Stimulated activated CD8-positive, alpha-beta memory T cell treated with anti-CD3 and anti-CD28 coated beads, Interleukin-15, amount 100 ng/mL, for 1 hour (primary cell): ENCODE data around the gene SELENON.

Experiments used
- DNase-seq: peaks from one replicate; pipeline ENCODE4 v3.0.0-alpha.2; 2020; ENCODE audit warnings: low read depth

Gene SELENON

GRCh38 chr1:25770541-25771220, 29.3 kb upstream of the SELENON start:
- no peak for DNase-seq

DNA sequence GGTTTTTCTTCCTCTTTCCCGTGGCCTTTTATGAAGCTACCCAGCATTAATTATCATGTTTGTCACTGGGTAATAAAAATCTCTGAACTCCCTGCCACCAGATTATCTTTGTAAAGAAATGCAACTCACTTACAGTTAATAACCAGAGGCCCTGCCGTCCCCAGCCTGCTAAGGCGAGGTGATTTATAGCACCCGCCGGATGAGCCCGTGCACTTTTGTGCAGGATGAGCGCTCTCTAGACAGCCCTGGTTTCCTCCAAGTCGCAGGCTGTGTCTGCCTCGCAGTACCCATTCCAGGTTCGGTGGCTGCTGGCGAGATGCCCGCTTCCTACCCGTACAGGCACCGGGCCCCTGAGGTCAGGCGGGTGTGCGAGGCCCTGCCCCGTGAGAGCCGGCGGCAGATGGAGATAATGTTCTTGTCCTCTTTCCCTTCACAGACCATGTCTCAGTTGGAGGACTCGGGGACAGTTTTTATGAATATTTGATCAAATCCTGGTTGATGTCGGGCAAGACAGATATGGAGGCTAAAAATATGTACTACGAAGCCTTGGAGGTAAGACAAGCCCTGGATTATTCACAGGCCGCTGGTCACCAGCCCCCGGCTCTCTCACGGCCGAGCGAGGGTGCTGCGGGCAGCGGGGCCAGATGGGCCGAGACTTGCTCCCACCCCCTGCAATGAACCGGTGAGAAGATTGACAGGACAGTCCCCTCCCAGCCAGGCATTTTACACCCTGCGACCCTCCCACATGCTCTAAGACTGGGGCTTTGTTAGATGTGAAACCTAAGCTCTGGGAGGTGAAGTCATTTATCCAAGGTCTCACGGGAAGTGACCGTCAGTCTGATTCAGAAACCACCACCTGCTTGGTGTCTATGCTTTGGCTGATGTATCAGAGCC, 28.5 kb upstream of the SELENON start:
- DNase-seq = no peak

DNA sequence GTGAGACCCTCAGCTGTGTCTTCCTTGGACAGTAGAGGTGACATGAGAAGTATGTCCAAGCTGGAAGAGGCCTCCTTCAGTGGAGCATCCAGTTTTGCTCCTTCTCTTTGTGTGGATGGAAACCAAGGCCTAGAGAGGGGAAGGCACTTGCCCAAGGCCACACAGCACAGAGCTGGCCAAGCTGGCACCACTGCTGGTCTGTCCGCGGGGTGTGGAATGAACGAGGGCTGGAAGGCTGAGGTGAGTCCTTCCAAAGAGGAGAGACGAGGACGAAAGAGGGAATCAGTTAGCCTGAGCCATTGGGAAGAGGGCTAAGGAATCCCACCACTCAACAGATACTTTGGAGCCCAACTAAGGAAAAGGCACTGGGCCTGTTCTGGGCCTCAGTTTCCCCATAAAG, 27.8 kb upstream of the SELENON start:
- DNase-seq = no peak

DNA sequence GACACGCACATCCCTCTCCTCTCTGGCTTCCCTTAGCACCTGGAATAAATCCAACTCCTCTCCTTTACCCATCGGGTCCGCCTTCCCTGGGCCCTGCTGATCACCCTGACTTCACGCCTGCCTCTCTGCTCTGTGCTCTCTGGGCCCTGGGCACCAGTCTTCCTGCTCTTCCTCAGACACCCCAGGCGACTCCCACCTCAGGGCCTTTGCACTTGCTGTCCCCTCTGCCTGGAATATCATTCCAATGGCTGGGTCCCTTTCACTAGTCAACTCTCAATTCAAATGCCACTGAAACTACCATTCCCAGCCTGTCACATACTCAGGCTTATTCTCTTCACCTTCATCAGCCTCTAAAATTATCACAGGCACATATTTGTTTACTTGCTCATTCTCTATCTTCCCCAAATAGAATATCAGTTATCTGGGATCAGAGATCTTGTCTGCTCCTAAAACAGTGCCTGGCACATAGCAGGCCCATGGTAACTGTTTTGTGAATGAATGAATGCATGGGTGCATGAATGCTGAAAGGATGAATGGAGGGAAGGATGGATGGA, 27.2 kb upstream of the SELENON start:
- no peak for DNase-seq

GRCh38 chr1:25773441-25774125, 26.4 kb upstream of the SELENON start:
- DNase-seq = no peak

GRCh38 chr1:25774206-25774803, 25.7 kb upstream of the SELENON start:
- DNase-seq = no peak

DNA sequence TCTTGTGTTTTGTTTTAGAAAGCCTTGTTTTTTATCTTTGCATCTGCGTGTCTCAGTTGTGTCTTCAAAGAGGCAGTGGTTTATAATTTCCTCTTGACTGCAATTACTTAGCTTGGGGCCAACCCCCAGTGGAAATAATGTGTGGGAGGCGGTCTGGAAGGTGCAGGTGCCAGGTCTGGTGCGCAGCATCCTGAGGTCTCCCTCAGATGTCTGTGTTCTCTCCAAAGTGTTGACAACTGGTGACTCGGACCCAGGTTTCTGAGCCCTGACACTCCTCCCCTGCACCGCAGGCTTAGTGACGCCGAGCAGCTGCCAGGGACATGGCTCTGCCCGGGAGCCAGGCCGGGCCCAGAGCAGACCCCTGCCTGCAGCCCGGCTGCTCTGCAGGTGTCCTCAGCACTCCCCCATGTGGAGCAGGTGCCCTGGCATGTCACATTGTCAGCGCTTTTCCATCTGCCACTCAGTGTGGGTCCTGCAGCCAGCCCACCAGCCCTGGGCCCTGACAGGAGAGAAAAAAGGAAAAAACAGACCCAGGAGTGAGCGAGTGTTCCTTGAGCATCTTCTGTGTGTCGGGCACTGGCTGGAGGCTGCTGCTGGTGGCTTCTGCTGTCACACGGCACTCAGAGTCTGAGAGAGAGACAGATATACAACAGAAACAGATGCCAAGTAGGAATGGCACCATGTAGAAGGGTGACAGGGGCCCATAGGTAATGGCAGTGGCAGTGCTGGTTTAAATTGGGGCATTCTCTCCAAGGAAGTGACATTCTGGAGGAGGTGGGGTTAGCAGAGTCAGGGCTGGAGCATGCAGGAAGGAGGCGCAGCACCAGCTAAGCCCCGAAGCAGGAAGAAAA, 24.8 kb upstream of the SELENON start:
- peak; percentile 66 for DNase-seq

GRCh38 chr1:25779388-25779787, 20.6 kb upstream of the SELENON start:
- no peak for DNase-seq

- no peak for DNase-seq
Observed at GRCh38 chr1:25779894-25780293, 20.1 kb upstream of the SELENON start.

- no peak for DNase-seq
Observed at GRCh38 chr1:25780318-25781129, 19.5 kb upstream of the SELENON start.

DNA sequence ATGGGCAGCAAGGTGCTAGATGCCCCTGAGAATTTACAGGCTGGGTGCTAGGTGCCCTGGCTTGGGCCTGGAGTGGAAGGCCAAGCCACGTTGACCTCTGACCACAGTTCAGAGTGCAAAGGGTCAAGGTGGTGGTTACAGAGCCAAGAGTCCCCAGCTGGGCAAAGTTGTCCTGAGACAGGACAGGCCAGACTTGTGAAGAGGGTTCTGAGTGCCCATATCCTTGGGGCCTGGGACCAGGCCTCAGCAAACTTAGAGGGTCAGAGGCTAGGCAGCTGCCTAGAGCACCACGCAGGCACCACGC, 18.9 kb upstream of the SELENON start:
- DNase-seq = no peak

DNA sequence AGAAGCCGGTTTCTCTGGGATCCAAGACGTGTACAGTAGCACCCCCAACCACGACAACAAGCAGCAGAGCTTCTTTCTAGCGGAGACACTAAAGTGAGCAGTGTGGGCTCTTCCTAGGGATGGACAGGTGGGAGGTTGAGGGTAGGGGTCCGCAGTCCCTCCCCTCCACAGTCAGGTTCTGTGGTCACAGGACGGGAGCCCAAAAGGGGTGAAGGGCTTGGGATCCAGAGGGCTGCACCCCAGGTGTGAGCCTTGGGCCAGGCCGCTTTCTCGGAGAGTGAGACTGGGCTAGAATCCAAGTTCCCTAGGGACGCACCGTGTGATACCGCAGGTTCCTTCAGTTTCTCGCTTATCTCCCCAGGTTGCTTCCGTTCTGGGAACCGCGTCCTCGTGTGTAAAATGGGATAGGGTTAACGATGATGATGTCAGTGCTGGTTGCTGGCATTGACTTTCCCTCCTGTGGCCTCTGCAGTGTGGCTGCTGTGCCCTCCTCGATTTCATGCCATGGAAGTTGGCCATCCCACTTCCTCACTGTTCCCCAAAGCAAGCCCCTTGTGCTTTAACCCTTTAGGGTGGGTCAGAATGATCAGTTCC, 17.3 kb upstream of the SELENON start:
- DNase-seq = no peak

DNA sequence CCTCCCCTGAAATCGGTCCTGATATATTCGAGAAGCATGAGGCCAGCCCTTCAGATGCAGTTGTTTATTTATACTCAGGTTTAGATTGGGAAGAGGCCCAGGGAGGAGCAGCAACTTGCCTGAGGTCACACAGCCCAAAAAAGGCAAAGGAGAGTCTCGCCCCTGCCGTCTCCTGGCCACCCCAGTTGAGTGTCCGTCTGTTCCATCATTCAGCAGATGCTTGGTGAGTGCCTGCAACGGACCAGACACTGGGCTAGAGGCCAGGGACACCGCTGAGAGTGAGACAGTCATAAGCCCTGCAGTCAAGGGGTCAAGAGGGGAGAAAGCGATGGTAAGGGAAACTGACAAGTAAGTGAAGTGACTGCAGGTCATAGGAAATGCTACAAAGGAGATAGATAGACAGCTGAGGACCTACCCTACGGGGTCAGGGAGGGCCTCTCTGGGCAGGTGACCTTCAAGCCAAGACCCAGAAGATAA, 15.4 kb upstream of the SELENON start:
- no peak for DNase-seq

DNA sequence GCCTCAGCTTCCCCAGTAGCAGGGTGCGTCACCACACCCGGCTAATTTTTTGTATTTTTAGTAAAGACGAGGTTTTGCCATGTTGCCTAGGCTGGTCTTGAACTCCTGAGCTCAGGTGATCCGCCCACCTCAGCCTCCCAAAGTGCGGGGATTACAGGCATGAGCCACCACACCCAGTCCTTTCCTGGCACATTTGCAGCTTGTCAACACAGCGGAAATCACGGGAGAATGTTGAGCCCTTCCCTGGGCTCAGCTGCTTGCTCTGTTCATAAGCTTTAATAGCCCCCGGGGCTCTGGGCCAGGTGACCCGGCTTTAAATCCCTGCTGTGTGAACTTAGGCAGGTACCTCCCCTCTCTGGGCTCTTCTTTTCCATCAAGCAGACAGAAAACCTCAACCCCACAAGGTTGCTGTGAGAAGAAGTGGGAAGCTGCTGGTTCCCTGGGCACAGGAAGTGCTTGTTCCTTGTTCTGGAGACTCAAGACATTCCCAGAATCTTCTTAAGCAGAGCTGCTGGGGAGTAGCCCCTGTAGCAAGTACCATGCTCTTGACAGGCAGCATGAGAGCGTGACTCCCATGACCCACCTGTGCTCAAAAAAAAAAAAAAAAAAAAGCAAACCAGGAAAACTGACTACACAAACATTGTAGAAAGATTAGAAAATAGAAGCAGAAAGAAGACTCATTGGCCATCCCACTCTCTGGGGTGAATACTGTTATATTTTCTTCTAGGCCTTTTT, 14.5 kb upstream of the SELENON start:
- DNase-seq = no peak

- no peak for DNase-seq
Observed at GRCh38 chr1:25786887-25787759, 12.9 kb upstream of the SELENON start.

GRCh38 chr1:25787760-25788166, 12.2 kb upstream of the SELENON start:
- no peak for DNase-seq

DNA sequence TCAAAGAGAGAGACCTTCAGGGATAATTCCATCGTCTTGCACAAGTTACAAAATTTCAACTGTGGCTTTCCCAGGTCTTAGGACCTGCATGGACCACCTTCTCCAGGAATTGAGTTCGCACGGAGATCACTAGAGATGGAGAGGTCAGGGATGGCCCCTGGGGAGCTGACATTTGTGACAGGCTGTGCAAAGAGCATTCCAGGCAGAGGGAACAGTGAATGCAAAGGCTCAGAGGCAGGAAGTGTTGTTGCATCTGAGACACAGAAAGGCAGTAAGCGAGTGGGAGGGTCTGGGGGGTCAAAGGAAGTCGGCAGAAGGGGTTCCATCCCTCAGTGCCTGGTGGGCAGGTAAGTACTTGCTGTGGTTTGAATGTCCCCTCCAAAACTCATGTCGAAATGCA, 9.5 kb upstream of the SELENON start:
- DNase-seq = no peak

GRCh38 chr1:25792115-25792514, 7.9 kb upstream of the SELENON start:
- DNase-seq = no peak
